Cardiac muscle cell (in vitro differentiated cells and primary cell): Measurements from ENCODE around the gene ATXN10. TPM values are rescaled to one million over a fixed set of nuclear protein-coding genes. Genes with fewer than 3 reads are reported as not detected.
A peak's percentile ranks its signal among the peaks of the same experiment; 100 is the strongest.

ENCODE experiments used
- DNase-seq, 2 donors: peaks; one replicate each; pipeline versions ENCODE4 v3.0.0 to v3.0.0-alpha.2; 2010 to 2017; ENCODE audit warnings: low read depth in 1 of 2, low spot score in 1 of 2
- H3K27ac ChIP-seq: fragments of 200-600 bp; sonication (generic); 2 replicates; pipeline ENCODE4 v1.5.1; 2016
- H3K27me3 ChIP-seq: fragments of 200-600 bp; sonication (generic); 2 replicates; pipeline ENCODE4 v1.6.0; 2016; ENCODE audit warnings: control low read depth
- H3K36me3 ChIP-seq: fragments of 200-600 bp; sonication (generic); 2 replicates; pipeline ENCODE4 v1.5.1; 2016; ENCODE audit warnings: control low read depth
- H3K4me1 ChIP-seq: fragments of 200-600 bp; sonication (generic); 2 replicates; pipeline ENCODE4 v1.8.1; 2017; ENCODE audit warnings: low read depth, mild to moderate bottlenecking, mixed run types
- H3K4me3 ChIP-seq: fragments of 200-600 bp; sonication (generic); 2 replicates; pipeline ENCODE4 v1.5.1; 2016; ENCODE audit warnings: mild to moderate bottlenecking
- H3K9me3 ChIP-seq: fragments of 200-600 bp; sonication (generic); 2 replicates; pipeline ENCODE4 v1.5.1; 2017; ENCODE audit warnings: low read depth, mild to moderate bottlenecking, control low read depth
- polyA plus RNA-seq: library from polyadenylated mRNA; unstranded; fragments of >200 nt; fragmentation: Nextera tagmentation; extraction: Ambion mirVana; gene quantifications from 2 replicates; pipeline ENCODE4 v1.2.1, GENCODE V29; 2016
- total RNA-seq: library from RNA; depleted of rRNA; stranded (reverse); fragments of >200 nt; gene quantifications from 2 replicates; pipeline ENCODE4 v1.2.3, GENCODE V29; 2016
- TF ChIP-seq, protein P1 (sequence below): IDR thresholded peaks from 2 replicates; pipeline ENCODE4 v1.5.1; 2012; ENCODE audit warnings: low read depth, mild to moderate bottlenecking, low read length

ATXN10 gene
- total and polyA plus RNA-seq, 2 experiments from 2014 or later: 67.3 to 279 TPM

DNA sequence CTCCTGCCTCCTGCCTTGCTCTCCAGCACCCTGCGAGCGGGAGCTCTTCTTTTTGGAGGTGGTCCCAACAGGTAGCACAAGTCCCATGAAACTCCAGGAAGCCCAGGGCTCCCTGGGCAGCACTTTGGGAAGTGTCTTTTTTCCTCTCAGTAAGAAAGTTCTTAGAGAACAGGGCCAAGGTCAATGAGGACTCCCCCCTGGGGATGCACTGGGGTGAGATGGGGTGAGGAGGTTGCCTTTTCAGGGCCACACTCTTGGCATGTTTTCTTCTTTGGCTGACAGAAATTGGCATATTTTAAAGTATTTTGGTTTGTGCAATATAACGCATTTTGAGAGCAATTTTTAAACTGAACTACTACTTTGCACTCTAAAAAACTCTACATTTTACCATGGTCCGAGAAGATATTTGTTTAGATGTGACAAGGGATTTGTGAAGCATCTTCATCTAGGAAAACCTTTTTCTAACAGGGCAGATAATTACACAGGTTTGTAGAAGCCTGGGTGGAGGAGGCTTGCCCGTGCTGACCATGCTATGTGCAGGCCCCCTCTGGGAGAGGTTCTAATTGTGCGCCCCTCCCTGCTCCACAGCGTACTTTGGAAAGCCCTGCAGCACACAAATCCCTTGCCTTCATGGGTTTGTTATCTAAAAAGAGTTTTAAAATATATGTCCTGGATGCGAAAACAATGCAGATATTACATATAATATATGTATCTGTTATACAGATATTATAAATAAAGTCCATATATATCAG is 165.0 kb downstream of the ATXN10 start:
- Histone ChIP-seq H3K36me3 (no peaks in the 10 kb centered on the region), H3K4me1 (peaks cover 12% of the 10 kb centered on the region), H3K9me3 (no peaks in the 10 kb centered on the region), H3K27me3 (no peaks in the 10 kb centered on the region), H3K27ac (no peak overlapping the region), H3K4me3 (no peak overlapping the region)
- DNase-seq: no peak
- TF ChIP-seq, protein P1, sequence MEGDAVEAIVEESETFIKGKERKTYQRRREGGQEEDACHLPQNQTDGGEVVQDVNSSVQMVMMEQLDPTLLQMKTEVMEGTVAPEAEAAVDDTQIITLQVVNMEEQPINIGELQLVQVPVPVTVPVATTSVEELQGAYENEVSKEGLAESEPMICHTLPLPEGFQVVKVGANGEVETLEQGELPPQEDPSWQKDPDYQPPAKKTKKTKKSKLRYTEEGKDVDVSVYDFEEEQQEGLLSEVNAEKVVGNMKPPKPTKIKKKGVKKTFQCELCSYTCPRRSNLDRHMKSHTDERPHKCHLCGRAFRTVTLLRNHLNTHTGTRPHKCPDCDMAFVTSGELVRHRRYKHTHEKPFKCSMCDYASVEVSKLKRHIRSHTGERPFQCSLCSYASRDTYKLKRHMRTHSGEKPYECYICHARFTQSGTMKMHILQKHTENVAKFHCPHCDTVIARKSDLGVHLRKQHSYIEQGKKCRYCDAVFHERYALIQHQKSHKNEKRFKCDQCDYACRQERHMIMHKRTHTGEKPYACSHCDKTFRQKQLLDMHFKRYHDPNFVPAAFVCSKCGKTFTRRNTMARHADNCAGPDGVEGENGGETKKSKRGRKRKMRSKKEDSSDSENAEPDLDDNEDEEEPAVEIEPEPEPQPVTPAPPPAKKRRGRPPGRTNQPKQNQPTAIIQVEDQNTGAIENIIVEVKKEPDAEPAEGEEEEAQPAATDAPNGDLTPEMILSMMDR: no peak

DNA sequence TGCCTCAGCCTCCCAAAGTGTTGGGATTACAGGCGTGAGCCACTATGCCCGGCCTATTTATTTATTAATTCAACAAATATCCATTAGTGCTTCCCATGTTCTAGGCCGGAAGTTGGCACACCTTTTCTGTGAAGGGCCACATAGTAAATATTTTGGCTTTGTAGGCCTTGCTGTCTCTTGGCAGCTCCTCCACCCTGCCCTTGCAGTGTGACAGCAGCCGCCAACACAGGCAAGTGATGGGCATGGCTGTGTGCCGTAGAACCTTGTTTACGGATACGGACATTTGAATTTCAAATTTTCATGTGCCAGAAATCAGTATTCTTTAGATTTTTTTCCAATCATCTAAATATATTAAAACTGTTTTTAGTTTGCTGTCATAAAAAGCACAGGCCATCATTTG is 165.9 kb downstream of the ATXN10 start:
- TF ChIP-seq, protein P1: no peak
- H3K4me3 ChIP-seq: no peak overlapping the region
- no peak for DNase-seq
- H3K9me3 ChIP-seq: no peaks in the 10 kb centered on the region
- no peaks in the 10 kb centered on the region for H3K36me3 ChIP-seq
- peaks cover 12% of the 10 kb centered on the region for H3K4me1 ChIP-seq
- H3K27ac ChIP-seq: peak overlapping the region; percentile 27
- H3K27me3 ChIP-seq: no peaks in the 10 kb centered on the region

DNA sequence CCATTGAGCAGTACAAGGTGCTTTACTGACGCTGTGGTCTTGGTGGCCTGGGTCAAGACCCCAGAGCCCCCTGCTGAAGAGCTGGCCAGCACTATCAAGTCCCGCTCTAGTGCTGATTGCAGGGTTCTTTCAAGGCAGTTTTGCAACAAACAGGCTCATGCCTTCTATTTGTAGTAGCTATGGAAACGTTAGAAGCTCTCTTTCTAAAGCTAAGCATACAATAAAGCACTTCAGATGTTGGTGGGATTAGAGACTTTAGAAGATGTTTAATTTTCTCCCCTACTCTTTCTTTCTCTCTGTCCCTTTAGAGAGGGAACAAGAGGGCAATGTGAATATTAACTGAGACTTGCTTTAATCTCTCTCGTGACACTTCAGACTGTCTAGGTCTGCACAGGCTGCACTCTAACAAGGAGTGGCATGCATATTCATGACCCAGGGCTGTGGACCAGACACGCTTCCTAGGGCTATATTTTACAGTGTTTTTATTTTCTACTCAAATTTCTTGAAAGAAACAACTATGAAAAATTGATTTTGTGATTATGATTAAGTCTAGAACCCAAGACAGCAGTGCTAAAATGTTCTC is 166.8 kb downstream of the ATXN10 start:
- H3K27ac ChIP-seq: peak overlapping the region; percentile 27

DNA sequence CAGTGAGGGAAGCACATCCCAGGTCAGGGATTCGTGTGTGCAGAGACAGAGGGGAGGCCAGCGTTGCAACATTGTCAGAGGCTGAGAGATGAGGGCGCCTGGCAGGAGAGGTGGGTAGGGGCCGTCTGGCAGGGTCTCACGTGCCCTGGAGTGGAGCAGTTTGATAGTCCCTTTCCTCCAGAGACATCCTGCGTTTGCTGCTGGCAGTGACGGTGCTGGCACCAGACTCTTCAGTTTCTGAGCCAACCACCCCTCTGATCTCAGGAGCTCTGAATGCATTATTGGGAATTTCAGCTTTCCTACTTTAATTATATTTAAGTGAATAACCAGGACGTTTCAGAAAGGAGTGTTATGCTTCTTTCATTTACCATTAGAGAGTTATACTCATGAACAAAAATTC is 168.8 kb downstream of the ATXN10 start:
- H3K9me3 ChIP-seq: no peaks in the 10 kb centered on the region
- TF ChIP-seq, protein P1: no peak
- H3K27ac ChIP-seq: no peak overlapping the region
- no peak for DNase-seq
- H3K4me3 ChIP-seq: no peak overlapping the region
- no peaks in the 10 kb centered on the region for H3K27me3 ChIP-seq
- H3K4me1 ChIP-seq: peaks cover 20% of the 10 kb centered on the region
- H3K36me3 ChIP-seq: no peaks in the 10 kb centered on the region

More for the DNA sequence above, 166.8 kb downstream of the ATXN10 start:
- Histone ChIP-seq H3K4me3 (no peak overlapping the region), H3K36me3 (no peaks in the 10 kb centered on the region), H3K9me3 (no peaks in the 10 kb centered on the region), H3K27me3 (no peaks in the 10 kb centered on the region), H3K4me1 (peaks cover 12% of the 10 kb centered on the region)
- DNase-seq: peak in 1 of 2 donors; percentile 25
- TF ChIP-seq, protein P1: no peak

DNA sequence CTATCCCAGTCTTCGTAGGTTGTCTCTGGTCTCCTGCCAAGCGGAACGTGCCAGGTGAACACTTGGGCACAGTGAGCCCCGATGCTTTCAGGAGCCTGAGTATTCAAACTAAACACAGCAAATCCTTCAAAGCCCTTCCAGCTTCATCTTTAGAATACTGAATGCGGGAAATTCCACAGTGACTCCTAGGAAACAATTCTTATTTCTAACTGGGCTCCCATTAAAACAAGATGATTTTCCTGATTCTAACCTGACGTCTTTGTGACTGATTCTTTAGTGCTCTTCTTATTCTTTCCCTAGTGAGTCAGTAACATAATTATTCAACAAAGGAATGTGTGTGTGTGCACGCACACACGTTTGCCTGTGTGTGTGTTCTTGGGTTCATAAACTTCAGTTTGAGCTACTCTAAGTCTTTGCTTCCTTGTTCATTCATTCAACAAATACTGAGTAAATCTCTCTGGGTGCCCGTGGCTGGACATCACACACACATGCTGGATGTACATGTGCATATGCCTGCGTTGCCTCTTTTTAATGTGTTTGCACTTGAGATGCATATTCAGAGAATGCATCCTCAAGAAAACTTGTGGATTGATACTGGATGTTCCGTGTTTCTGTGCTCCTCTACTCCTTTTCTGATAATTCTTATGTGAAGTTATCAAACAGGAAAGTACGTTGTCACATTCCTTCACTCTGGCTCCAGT is 170.8 kb downstream of the ATXN10 start:
- H3K27me3 ChIP-seq: no peaks in the 10 kb centered on the region
- peaks cover 20% of the 10 kb centered on the region for H3K4me1 ChIP-seq
- peaks cover 3% of the 10 kb centered on the region for H3K36me3 ChIP-seq
- peak in 1 of 2 donors; percentile 29 for DNase-seq
- no peaks in the 10 kb centered on the region for H3K9me3 ChIP-seq
- no peak overlapping the region for H3K27ac ChIP-seq
- TF ChIP-seq, protein P1: no peak
- H3K4me3 ChIP-seq: no peak overlapping the region
